Measurements from ENCODE around the gene ZNF609.
"Not testable (repeated sequence)": the region's sequence is repeated elsewhere in the genome, so short reads cannot be mapped to it uniquely, and the experiment has no call there.

ZNF609 gene

DNA sequence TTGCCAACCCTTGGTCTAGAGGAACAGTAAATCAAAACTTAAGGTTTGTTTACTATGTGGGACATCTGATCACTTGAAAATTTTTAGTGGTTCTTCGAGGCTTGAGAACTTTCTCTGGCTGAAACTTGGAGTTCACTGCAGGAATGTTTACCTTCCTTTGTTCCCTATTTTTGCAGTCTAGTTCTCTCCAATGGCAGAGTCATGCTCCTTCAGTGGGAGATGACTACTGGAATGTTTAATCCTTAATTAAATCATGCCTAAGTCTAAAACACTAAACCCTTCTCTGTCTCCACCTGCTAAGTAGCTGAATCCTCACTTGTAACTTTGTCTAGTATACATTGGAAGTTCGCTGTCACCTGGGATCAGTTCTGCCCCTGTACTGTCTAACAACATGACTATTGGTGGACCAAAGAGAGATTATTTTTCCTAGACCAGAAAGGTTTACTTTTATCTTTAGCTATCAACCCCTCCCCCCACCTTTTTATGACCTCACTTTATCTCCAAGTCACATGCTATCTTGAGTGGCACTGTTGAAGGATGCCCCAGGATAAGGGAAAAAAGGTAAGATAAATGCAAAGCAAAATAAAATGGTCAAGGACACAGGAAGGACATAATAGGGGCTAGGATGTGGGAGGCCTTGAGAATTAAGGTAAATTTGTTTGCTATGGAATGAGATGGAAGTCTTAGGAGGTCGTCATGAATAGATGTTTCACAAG, 1.2 kb upstream of the ZNF609 start:
- no peak for DNase-seq

DNA sequence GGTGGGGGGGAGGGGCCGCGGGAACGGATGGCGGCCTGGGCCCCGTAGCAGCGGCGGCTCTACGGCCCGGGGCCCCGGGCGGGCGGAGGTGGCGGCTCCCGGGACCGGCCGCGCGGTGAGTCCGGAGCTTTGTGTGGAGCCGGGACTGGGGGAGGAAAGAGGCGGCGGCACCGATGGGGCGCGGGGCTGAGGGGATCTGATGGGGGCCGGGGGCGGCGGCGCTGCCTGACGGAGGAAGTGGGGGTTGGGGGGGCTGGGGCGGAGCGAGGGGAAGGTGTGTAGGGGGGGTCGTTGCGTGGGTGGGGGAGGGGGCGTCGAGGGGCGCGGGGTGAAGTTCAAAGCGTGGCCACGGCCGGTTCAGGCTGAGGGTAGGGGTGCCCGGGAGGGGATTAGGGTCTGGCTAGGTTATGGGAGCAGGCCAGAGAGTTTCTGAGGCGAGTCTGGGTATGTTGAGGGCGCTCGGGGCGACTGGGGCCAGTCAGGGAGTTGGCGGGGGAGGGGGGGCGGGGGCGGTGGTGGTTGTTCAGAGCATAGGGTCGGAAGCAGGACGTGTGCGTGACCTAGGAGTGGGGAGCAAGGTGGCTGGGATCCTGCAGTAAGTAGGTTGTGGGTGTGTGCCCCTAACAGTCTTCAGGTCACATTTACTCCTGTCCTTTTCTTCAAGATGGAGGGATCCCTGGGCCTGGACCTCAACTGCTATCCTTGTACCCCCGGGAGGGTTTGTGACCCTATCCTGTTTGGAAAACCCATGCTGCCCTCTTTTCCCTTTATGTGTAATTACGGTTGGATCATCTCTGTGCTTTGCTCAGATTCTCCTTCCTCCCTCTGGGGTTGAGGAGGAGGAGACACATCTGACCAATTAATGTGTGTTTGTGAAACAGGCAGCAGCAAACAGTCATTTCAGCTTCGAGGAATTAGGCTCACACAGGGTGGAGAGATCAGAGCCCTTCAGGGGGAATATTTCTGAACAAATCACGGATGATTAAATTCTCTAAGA, 644 bp downstream of the ZNF609 start:
- DNase-seq = peak; percentile 62

DNA sequence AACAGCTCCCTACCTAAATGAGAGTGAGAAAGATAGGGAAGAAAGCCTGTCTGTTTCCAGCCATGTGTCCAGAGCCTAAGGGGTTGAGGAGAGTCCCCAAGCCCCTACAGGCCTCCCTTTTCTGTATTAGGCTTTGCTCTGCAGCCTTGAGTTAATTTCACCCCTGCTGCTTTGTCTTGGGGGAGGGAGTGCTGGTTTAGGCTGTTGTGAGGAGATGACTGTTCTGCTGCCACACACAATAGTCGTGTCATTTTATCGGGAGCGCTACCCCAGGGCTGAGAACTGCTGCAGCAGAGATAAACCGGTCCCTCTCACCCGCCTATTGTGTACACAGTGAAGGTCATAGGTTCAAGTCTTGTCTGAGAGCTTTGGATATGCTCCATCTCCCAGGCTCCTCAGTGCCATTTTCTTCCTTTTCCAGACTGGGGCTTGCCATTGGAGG, 1.4 kb downstream of the ZNF609 start:
- DNase-seq = peak; percentile 45

DNA sequence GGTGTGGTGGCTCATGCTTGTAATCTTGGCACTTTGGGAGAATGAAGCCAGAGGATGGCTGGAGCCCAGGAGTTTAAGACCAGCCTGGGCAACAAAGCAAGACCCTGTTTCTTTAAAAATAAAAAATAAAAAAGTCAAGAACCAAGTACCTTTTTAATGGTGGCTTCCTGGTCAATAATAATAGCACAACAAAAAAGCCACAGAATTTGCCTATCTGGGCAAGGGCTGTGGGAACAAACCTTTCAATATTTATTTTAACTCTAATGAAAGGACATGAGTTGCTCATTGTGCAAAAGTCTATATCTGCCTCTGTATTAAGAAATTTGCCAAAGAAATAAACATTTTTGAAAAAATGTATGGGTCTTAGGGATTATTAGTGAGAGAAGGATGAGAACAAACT, 2.1 kb downstream of the ZNF609 start:
- no peak for DNase-seq

DNA sequence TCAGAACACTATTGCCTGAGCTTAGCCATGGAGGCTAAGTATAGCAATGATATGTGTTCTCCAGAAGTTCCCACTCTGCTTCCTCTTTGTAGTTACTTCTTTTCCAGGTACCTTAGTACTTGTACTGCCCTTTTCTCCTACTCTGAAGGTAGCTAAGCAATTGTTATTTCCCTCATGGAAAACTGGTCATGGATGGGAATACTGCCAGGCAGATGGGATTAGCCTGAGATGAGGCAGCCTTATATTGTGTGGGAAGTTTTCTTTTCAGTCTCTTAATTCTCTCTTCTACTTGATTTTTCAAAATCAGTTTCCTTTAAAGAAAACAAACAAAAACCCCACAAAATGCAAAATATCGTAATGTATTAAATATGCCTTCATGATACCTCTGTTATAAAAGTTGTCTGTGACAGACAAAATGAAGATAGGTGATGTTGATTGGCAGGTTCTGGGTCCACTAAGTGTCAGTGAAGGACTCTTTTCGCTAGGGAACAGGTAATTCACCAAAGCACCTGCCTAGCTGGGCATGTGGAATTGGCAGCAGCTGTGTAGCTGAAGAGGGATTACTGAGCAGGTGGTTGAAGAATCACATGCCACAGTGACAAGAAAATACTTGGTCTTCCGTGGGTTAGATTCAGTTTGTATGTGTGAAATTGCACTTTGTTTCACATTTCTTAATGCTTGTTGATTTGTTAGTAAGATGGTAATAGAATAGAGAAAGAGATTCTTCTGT, 4.1 kb downstream of the ZNF609 start:
- no peak for DNase-seq

DNA sequence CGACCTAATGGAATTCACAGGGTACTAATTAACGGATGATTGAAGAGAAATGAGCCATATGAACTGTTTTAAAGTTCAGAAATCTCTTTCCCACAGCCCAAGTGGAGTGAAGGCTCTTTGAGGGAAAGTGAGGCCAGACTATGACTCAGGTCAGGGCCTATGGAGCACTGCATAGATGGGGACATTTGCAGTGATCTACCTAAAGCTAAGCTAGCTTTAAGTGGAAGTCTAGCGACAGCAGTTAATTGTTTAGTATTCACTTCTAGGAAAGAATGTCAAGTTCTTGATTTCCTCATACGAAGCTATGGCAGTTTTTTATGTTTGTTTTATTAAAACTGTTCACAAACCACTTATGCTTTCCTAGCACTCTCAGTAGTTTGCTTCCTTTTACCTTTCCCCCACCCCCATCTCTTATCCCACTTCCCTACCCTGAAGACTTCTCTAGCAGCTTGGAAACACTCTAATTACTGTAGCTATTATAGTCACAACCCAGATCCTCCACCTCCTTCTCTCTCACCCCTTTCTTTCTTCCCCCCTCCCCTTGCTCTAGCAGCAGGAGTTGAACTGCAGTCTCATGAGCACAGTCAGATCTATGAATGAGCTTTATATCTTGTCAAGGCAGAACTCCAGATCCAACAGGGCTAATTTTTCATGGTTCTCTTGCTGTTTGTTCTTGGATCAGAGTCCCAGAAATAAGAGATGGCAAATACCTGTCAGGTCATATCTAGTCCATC, 6.2 kb downstream of the ZNF609 start:
- no peak for DNase-seq

DNA sequence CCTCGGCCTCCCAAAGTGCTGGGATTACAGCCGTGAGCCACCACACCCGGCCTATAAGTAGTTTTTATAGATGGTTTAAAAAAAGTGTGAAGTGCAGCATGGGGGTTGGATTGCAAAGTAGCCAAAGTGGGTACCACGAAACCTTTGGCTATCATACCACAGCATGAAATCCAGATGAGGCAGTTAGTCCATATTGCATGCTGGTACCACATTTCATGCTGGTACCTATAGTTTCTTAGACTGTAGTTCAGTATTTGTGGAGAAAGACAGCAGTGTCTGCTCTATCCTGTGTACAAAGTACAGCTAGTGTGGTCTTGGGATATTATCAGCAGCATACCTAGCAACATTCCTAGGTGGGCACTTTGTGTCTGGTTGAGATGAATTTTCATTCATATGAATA, 11.8 kb downstream of the ZNF609 start:
- DNase-seq = no peak

DNA sequence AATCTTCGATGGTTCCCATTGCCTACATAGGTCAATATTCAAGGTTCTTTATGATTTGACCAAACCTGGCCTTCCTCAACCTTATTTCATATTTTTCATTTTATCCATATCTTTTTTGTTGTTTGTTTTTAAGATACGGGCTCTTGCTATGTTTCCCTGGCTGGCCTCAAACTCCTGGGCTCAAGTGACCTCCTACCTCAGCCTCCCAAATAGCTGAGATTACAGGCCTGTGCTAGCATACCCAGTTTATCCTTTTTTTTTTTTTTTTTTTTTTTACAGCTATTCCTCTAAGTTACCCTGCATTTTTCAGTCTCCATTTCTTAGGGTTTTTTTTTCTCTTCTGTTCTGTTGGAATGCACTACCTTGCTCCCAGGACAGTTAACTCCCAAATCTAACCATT, 14.5 kb downstream of the ZNF609 start:
- no peak for DNase-seq

DNA sequence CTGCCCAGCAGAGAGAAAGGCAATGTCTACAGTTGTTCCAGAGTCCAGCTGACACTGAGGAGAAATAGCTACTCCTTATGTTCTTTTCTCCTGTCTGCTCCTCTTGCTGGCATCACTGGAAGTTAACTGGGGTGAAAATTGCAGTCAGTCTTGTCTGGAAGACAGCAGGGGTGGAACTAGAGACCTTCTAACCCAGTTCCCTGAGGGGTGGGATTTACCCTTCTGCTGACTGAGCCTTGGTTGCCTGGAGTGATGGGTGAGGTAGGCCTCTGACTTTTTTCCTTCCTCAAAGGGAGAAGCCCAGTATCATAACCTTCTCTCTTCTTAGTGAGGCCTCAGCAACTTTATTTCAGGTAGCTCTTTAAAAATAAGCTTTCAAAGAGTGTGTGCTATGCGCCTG, 16.2 kb downstream of the ZNF609 start:
- DNase-seq = no peak

DNA sequence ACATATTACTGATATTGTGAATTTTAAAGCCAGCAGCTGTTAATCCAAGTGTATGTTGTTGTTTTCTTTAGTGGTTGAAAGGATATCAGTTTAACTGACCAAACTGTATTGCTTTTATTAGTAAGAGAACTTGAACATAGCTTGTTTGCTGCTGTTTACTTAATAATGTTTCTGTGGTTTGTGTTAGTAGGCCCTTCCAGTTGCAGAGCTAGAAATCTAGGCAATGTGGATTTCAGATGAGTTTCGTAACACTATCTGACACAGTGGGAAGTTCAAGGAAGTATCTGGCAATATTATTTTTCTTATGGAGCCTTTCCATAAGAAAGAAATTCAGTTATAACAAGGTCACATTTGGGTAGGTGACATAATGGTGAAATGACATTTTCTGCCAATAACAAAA, 18.5 kb downstream of the ZNF609 start:
- DNase-seq = no peak

DNA sequence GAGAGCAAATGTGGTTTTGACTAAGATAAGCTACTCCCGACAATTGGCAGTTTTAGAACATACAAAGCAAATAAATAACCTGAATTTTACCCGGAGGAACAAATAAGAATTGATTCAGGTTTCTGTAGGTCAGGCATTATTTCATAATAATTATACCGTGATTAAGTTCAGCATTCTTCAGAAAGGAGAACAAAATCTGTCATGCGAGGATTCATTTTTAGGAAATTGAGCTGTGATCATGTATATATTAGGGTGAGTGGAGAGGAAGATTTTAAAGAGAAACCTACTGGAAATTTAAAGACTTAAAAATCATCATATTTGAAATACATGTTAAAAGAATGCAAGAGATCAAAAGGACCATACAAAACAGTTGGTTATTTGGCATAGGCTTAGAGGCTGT, 20.5 kb downstream of the ZNF609 start:
- DNase-seq = no peak

DNA sequence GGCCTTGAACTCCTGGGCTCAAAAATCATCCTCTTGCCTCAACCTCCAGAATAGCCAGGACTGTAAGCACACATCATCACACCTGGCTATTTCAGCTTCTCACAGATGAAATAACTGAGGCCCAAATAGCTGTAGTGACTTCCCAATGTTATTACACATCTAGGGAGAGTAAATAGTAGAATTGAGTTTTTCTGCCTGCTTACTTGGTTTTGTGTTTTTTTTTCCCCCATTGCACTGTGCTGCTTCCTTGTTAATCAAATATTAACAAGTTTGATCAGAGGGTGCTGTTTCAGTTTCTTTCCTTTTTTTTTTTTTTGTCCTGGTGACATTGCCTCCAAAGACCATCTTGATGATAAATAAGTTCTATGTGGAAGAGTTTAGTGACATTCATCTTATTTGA, 23.4 kb downstream of the ZNF609 start:
- no peak for DNase-seq

DNA sequence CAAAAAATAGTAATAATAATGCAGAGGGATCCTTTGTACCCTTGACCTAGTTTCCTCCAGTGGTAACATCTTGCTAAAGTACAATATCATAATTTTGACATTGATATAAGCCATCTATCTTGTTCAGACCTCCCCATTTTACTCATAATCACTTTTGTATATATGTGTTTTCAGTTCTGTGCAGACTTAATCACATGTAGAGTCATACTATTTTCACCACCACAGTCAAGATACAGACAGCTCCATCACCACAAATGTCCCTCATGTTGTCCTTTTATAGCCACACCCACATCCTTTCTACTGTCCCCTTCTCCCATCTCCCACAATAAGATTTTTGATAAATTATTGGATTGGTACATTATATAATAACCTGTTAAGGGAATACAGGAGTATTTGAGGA, 25.4 kb downstream of the ZNF609 start:
- no peak for DNase-seq

DNA sequence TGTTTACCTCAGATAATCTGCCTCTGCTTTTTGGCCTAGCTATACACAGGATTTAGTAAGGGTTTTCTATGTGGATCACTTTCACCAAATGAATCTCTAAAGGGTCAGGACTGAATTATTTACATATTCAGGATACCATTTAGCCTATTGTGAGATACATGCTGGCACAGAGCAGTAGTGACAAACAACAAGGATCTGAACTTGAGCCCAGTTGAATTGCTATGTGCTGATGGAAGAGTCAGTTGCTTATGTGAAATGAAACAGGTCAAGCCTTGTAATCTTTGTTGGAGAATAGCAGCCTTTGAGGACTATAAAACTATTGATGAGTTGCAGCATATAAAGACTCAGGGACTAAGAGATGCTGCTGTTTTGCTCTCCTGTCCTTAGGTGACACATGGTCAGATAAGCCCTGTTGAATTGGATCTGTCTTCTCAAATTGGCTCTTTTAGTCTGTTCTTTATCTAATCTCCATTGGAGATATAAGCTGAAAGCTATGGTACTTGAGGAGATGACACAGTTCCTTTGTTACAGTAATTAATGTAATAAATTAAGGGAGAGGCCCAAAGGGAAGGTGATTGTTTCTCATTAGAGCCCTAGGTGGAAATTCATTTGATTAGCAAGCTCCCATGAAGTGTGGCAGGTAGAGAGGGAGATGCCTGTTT, 30.4 kb downstream of the ZNF609 start:
- DNase-seq = no peak

DNA sequence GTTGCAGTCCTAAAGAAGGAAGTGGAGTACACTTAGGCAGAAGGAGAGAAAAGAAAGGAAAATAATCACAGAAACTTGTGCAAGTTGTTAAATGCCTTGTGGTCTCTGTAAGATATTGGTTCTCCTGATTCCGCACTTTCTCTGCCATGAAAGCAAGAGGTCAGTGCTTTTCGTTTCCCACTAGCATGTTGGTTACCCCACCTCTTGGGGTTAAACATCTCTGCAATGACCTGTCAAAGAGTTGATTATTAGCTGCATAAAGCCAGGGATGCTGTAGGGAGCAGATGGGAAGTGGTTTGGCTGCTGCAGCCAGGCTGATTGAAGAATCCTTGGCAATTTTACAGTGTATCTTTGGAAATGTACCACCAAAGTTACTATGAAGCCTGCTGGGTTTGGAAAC, 33.3 kb downstream of the ZNF609 start:
- no peak for DNase-seq

DNA sequence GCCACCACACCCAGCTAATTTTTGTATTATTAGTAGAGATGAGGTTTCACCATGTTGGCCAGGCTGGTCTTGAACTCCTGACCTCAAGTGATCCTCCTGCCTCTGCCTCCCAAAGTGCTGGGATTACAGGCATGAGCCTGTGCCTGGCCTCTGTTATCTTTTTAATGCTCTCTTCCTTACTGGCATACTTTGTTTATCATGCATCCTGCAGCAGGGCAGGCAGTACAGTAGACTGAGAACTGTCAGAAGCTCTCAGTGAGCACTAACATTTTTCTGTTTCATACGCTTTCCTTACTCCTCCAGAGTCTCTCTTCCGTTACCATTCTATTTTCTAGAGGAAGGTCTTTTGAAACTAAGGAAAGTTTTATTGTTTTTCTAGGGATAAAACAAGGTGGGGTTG, 35.6 kb downstream of the ZNF609 start:
- not testable (repeated sequence) for DNase-seq

DNA sequence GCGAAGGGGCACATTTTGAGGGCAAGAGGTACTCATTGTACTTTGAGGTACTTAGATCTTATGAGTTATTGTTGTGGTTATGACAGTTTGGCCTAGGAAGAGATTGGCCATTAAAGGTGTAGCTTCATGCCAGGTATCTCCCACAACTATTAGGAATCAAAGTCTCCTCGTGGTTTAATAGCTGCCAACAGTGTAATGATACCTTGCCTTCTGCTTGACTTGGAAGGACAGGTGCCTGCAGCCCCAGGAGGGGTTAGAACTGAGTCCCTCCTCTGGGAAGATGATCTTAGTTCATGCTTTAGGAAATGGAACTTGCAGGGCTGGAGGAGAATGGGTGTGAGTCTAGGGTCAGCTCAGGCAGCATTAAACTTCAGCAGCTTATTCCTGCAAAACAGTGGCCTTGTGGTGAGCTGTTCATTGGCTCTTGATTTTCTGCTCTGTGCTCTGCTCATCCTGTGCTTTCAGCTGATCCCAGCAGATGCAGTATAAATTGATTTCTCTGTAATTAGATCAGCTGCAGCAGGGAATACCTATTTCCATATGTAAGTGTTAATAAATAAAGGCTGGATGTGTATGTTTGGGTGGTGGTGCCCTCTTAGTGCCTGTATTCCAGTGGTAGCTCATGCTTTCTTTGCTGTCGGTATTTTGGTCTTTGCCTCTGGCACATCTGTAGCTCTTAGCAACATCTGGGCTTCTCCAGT, 40.5 kb downstream of the ZNF609 start:
- DNase-seq = no peak

DNA sequence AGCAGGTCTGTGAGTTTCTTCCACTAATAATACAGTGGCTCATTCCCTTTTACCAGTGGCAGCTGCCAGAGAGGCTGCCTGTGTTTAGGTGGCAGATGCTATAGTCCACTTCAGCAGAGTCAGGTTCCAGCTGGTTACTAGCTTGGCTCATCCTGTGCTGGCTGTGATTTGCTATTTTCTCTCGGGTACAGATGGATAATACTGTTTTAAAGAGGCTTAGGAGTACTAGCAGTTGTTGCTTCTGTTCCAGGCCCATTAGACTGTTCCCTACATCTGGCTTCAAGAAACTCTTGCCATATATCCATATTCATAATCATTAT, 41.0 kb downstream of the ZNF609 start:
- DNase-seq = no peak

DNA sequence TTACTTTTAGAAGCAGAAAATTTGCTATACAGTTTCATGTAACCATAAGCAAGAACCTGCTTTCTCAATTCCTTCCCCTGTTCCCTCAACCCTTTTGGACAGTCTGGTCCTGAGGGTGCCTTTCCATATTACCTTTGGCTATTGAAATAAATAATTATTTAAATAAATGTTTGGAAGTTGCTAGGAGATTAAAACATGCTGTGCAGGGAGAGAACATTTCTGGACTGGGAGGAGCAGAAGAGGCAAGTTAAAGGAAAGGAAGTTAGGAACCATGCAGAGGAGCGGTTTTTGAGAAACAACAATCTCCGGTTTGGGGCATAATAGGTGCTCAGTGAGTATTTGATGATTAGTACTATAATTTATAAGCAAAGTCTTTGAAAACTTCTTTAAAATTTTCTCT, 41.8 kb downstream of the ZNF609 start:
- no peak for DNase-seq

DNA sequence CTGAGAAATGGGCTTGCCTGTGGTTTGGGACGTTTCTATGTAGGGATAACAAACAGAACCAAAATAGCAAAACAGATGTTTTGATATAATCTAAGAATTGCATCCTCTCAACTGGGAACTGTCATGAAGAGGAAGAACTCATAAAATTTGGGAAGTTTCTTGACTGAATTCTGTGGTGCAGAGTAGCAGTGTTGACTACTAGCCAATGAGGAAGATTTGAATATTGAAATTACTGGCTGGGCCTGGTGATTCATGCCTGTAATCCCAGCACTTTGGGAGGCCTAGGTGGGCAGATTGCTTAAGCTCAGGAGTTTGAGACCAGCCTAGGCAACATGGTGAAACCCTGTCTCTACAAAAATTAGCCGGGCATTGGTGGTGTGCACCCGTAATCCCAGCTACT, 42.2 kb downstream of the ZNF609 start:
- no peak for DNase-seq

DNA sequence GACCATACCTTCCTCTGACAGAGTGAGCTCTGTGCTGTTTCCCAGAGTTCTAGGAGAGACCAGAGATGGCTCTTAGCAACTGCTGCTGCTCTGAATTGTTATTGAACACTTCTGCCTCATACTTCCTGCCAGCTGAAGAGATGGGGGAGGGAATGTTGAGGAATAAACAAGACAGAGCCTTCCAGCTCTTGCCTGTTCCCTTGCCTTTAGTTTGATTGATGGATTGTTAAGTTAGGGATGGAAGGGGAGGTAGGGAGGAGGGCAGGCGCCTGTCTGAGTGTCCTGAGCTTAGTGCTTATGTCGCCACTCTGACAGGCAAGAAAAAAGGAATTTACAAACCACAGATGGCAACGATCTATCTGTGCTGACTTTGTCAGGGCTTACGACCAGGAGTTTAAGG, 42.8 kb downstream of the ZNF609 start:
- DNase-seq = no peak

DNA sequence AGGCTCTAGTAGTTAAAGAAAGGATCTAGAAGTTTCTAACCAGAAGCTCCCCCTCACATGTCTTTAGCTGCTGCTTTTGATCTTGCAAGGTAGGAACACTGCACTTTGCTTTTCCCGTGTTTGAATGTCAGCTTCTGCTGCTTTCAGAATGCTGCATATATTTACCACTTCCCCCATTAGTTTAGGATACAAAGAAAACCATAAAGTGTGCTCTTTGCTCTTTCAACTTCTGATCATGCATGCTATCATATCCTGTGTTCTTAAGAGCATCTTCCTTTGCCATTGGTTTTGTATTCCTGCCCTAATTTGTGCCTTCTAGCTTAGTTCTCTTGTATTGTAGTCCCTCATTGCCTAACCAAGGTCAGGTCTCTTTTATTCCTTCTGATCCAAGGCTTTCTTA, 43.3 kb downstream of the ZNF609 start:
- no peak for DNase-seq
